Measurements from ENCODE around the gene NDUFB10. TPM values are rescaled to one million over a fixed set of nuclear protein-coding genes. Genes with fewer than 3 reads are reported as not detected.

Gene NDUFB10
- total RNA-seq, 1 experiment from 2014 or later: 360 TPM

- DNase-seq (ENCODE audit: low spot score): peak; percentile 91
Observed at GRCh38 chr16:1971796-1972489, 12.6 kb downstream of the NDUFB10 start, which contains the start of gene TBL3. TSS of gene TBL3 (plus strand) at chr16:1972053. CDS start at chr16:1972165, 112 bp downstream.

- DNase-seq (ENCODE audit: low spot score): no peak
Observed at GRCh38 chr16:1972490-1972877, 13.1 kb downstream of the NDUFB10 start.

GRCh38 chr16:1973461-1974156, 14.3 kb downstream of the NDUFB10 start:
- no peak for DNase-seq (ENCODE audit: low spot score)

GRCh38 chr16:1974157-1975070, 15.1 kb downstream of the NDUFB10 start:
- no peak for DNase-seq (ENCODE audit: low spot score)

- no peak for DNase-seq (ENCODE audit: low spot score)
Observed at GRCh38 chr16:1975432-1976215, 16.3 kb downstream of the NDUFB10 start.

- DNase-seq (ENCODE audit: low spot score): no peak
Observed at GRCh38 chr16:1976216-1976520, 16.8 kb downstream of the NDUFB10 start.

- DNase-seq (ENCODE audit: low spot score): no peak
Observed at GRCh38 chr16:1976951-1977874, 17.9 kb downstream of the NDUFB10 start.

- DNase-seq (ENCODE audit: low spot score): no peak
Observed at GRCh38 chr16:1977875-1978268, 18.5 kb downstream of the NDUFB10 start.

GRCh38 chr16:1978476-1979120, 19.3 kb downstream of the NDUFB10 start:
- no peak for DNase-seq (ENCODE audit: low spot score)

- no peak for DNase-seq (ENCODE audit: low spot score)
Observed at GRCh38 chr16:1979271-1980029, 20.1 kb downstream of the NDUFB10 start.

- DNase-seq (ENCODE audit: low spot score): no peak
Observed at GRCh38 chr16:1980030-1980769, 20.9 kb downstream of the NDUFB10 start.

- DNase-seq (ENCODE audit: low spot score): no peak
Observed at GRCh38 chr16:1980770-1981087, 21.4 kb downstream of the NDUFB10 start.

- DNase-seq (ENCODE audit: low spot score): no peak
Observed at GRCh38 chr16:1981398-1981836, 22.1 kb downstream of the NDUFB10 start, which contains the start of gene NOXO1. TSS of gene NOXO1 (minus strand) at chr16:1981469. CDS start at chr16:1981179, 290 bp downstream.

- DNase-seq (ENCODE audit: low spot score): no peak
Observed at GRCh38 chr16:1982013-1982433, 22.7 kb downstream of the NDUFB10 start.

GRCh38 chr16:1982991-1983543, 23.7 kb downstream of the NDUFB10 start:
- DNase-seq (ENCODE audit: low spot score): no peak

- DNase-seq (ENCODE audit: low spot score): peak; percentile 77
Observed at GRCh38 chr16:1983544-1984346, 24.4 kb downstream of the NDUFB10 start, which contains the start of gene GFER. TSS of gene GFER (plus strand) at chr16:1984193. CDS start at chr16:1984219, 26 bp downstream.
